HepG2 (cell line): Measurements from ENCODE around the gene CRIP1. TPM values are rescaled to one million over a fixed set of nuclear protein-coding genes. Genes with fewer than 3 reads are reported as not detected.

Experiments used
- AGO1 ChIP-seq: fragments of 200-400 bp; formaldehyde crosslinking; IDR thresholded peaks from 2 replicates; pipeline ENCODE4 v1.6.1; 2017; ENCODE audit warnings: mild to moderate bottlenecking, low read depth, low read length, moderate library complexity; ENCODE audit not compliant: poor library complexity, severe bottlenecking
- EHMT2 ChIP-seq: fragments of 200-600 bp; sonication (generic); IDR thresholded peaks from 2 replicates; pipeline ENCODE4 v1.7.0; 2017; ENCODE audit warnings: antibody characterized with exemption, low read depth, low read length, borderline replicate concordance
- ETV6 ChIP-seq: sonication (generic); formaldehyde crosslinking; conservative IDR thresholded peaks from 2 replicates; pipeline ENCODE4 v1.4.0; 2020; ENCODE audit warnings: missing genetic modification reagents
- FOSL1 ChIP-seq: sonication (generic); formaldehyde crosslinking; IDR thresholded peaks from 2 replicates; pipeline ENCODE4 v1.9.0; 2021; ENCODE audit warnings: missing genetic modification reagents, borderline replicate concordance
- FOXJ3 ChIP-seq: sonication (generic); formaldehyde crosslinking; IDR thresholded peaks from 2 replicates; pipeline ENCODE4 v1.4.0; 2020; ENCODE audit warnings: missing genetic modification reagents, mild to moderate bottlenecking, borderline replicate concordance
- GABPB1 ChIP-seq: IDR thresholded peaks from 2 replicates; pipeline ENCODE4 v1.6.1; 2016; ENCODE audit warnings: mild to moderate bottlenecking, missing genetic modification reagents, moderate library complexity, missing compliant biosample characterization
- HMG20A ChIP-seq: IDR thresholded peaks from 2 replicates; pipeline ENCODE4 v1.6.1; 2016; ENCODE audit warnings: borderline replicate concordance
- MEIS2 ChIP-seq: sonication (generic); formaldehyde crosslinking; IDR thresholded peaks from 2 replicates; pipeline ENCODE4 v1.9.0; 2021; ENCODE audit warnings: mild to moderate bottlenecking, missing genetic modification reagents
- POLR2G ChIP-seq: fragments of 200-400 bp; formaldehyde crosslinking; IDR thresholded peaks from 2 replicates; pipeline ENCODE4 v1.6.1; 2018; ENCODE audit warnings: mild to moderate bottlenecking, low read depth, low read length, moderate library complexity
- SMC3 ChIP-seq: IDR thresholded peaks from 2 replicates; pipeline ENCODE4 v1.6.1; 2011; ENCODE audit warnings: low read length, improper control_type of control experiment
- SOX6 ChIP-seq, 2 experiments: fragments of 450-650 bp in 1 of 2; sonication (generic) in 1 of 2; formaldehyde crosslinking in 1 of 2; IDR thresholded peaks; 2 replicates each; pipeline versions ENCODE4 v1.4.0 to v1.6.1; 2017 to 2020; ENCODE audit warnings: antibody characterized with exemption in 1 of 2, mild to moderate bottlenecking in 1 of 2, missing genetic modification reagents in 1 of 2
- ZNF160 ChIP-seq: sonication (generic); formaldehyde crosslinking; IDR thresholded peaks from 2 replicates; pipeline ENCODE4 v1.8.0; 2022; ENCODE audit warnings: mild to moderate bottlenecking, inconsistent platforms, missing genetic modification reagents
- ZNF207 ChIP-seq: fragments of 450-650 bp; IDR thresholded peaks from 2 replicates; pipeline ENCODE4 v1.6.1; 2016; ENCODE audit warnings: antibody characterized with exemption, borderline replicate concordance
- ZNF331 ChIP-seq: sonication (generic); formaldehyde crosslinking; IDR thresholded peaks from 2 replicates; pipeline ENCODE4 v1.4.0; 2020; ENCODE audit warnings: missing genetic modification reagents
- ZNF572 ChIP-seq: sonication (generic); formaldehyde crosslinking; IDR thresholded peaks from 2 replicates; pipeline ENCODE4 v1.5.1; 2020; ENCODE audit warnings: mild to moderate bottlenecking, missing genetic modification reagents
- ZNF781 ChIP-seq: sonication (generic); formaldehyde crosslinking; IDR thresholded peaks from 2 replicates; pipeline ENCODE4 v1.5.1; 2020; ENCODE audit warnings: borderline replicate concordance, mild to moderate bottlenecking, missing genetic modification reagents; ENCODE audit errors: not compliant biosample characterization
- ZNF841 ChIP-seq: sonication (generic); formaldehyde crosslinking; IDR thresholded peaks from 2 replicates; pipeline ENCODE4 v1.8.1; 2023; ENCODE audit warnings: missing genetic modification reagents, borderline replicate concordance
- ZSCAN21 ChIP-seq: sonication (generic); formaldehyde crosslinking; IDR thresholded peaks from 2 replicates; pipeline ENCODE4 v1.8.0; 2022; ENCODE audit warnings: mild to moderate bottlenecking, missing genetic modification reagents, moderate library complexity, borderline replicate concordance
- ZSCAN29 ChIP-seq: sonication (generic); formaldehyde crosslinking; conservative IDR thresholded peaks from 2 replicates; pipeline ENCODE4 v1.4.0; 2020; ENCODE audit warnings: mild to moderate bottlenecking, missing genetic modification reagents
- polyA plus RNA-seq, 8 experiments: library from polyadenylated mRNA; depleted of rRNA in 3 of 8; stranded (reverse) in 7 of 8; unstranded in 1 of 8; fragments of >200 nt; fragmentation: Illumina TruSeq in 4 of 8; extraction: Trizol in 4 of 8; gene quantifications; 2 replicates each; pipeline versions ENCODE4 v1.2.1 to v1.2.3, GENCODE V29; 2011 to 2016; ENCODE audit warnings: low read depth in 4 of 8, missing spikeins in 1 of 8, mixed read lengths in 1 of 8; ENCODE audit not compliant: insufficient read depth in 1 of 8
- total RNA-seq, 5 experiments: library from RNA; depleted of rRNA; stranded (reverse); fragments of >200 nt; fragmentation: Illumina TruSeq; extraction: Trizol; gene quantifications; 2 replicates each; pipeline ENCODE4 v1.2.3, GENCODE V29; 2016; ENCODE audit warnings: low read depth in 1 of 5
- TF ChIP-seq, protein P1 (sequence below): sonication (generic); formaldehyde crosslinking; IDR thresholded peaks from 2 replicates; pipeline ENCODE4 v1.8.0; 2022; ENCODE audit warnings: missing genetic modification reagents, low read depth, mild to moderate bottlenecking, borderline replicate concordance
- TF ChIP-seq, protein P2 (sequence below): sonication (generic); formaldehyde crosslinking; IDR thresholded peaks from 2 replicates; pipeline ENCODE4 v1.4.0; 2020; ENCODE audit warnings: mild to moderate bottlenecking, missing genetic modification reagents, borderline replicate concordance
- TF ChIP-seq, protein P3 (sequence below): sonication (generic); formaldehyde crosslinking; IDR thresholded peaks from 2 replicates; pipeline ENCODE4 v1.5.0; 2020; ENCODE audit warnings: missing genetic modification reagents

CRIP1 gene
- total and polyA plus RNA-seq, 2 of the 13 experiments (the other 11 are each of a cell fraction or from before 2014, with no cell fraction given) = 53.9 to 59.5 TPM

DNA sequence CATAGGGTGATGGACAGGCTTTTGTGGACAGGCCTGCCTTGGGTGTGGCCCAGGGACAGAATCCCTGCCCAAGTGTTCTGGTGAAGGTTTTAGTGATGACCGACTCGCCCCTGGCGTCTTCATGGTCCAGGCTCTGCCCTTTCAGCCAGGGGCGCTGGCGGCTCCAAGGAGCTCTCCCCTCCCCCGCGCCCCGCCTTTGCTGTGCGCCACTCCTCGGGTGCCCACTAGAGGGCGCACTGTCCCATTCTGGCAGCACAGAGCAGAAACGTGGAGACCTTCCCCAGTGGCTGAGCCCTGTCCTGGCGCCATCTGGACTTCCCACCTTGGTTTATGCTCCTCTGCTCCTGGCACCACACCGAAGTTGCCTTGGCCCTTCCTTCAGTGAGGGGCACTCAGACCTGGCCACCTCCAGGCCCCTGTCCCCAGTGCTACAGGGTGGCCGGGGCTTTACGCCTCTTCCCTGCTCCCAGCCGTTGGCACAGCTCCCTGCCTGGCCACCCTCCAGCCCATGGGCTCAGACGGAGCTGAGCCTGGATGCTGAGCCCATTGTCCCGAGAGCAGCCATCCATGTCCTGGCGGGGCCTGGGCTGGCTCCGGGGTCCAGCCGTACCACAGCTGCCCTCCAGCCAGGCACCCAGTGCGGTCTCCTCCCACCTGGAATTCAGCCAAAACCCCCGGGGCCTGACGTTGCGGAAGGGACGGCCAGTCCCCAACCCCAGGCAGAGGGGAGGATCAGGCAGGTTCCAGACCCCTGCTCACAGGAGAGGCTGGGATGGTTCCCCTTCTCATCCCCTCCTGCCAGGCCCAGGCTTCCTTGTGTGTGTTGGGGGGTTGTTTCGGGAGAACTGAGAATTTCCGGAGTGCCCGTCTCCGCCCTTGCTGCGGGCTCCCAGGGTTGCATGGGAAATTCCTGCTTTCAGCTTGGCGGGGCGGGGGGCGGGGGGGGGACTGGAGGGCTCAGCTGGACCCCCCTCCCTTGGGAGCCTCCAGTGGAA is 5.6 kb upstream of the CRIP1 start (continued):
- TF ChIP-seq, protein P1, sequence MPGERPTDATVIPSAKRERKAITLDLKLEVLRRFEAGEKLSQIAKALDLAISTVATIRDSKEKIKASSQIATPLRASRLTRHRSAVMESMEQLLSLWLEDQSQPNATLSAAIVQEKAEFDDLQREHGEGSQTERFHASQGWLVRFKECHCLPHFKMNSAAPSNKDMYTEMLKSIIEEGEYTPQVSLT (CRISPR knock-in tag) = no peak; the same call in 1 of the 2 replicates
- TF ChIP-seq ZNF207 (no peak), ZNF841 (CRISPR knock-in tag) (no peak), ZSCAN21 (CRISPR knock-in tag) (peak; percentile 9; the same call in 1 of the 2 replicates), ZSCAN29 (CRISPR knock-in tag) (no peak), SOX6 (IDR thresholded peaks at IDR 0.05) (no peak), SOX6 (CRISPR knock-in tag; IDR thresholded peaks at IDR 0.05) (no peak), ZNF781 (CRISPR knock-in tag) (no peak), ZNF331 (CRISPR knock-in tag) (peak; percentile 87), HMG20A (CRISPR knock-in tag) (no peak), ZNF572 (no peak), FOSL1 (CRISPR knock-in tag) (no peak), POLR2G (peak; percentile 25; the same call in 1 of the 2 replicates), MEIS2 (CRISPR knock-in tag) (no peak), AGO1 (no peak), EHMT2 (no peak), FOXJ3 (no peak), SMC3 (peak; percentile 55; the same call in 1 of the 2 replicates), GABPB1 (CRISPR knock-in tag) (peak; percentile 61; the same call in 1 of the 2 replicates), ZNF160 (CRISPR knock-in tag) (no peak), ETV6 (CRISPR knock-in tag) (no peak)
- TF ChIP-seq, protein P2, sequence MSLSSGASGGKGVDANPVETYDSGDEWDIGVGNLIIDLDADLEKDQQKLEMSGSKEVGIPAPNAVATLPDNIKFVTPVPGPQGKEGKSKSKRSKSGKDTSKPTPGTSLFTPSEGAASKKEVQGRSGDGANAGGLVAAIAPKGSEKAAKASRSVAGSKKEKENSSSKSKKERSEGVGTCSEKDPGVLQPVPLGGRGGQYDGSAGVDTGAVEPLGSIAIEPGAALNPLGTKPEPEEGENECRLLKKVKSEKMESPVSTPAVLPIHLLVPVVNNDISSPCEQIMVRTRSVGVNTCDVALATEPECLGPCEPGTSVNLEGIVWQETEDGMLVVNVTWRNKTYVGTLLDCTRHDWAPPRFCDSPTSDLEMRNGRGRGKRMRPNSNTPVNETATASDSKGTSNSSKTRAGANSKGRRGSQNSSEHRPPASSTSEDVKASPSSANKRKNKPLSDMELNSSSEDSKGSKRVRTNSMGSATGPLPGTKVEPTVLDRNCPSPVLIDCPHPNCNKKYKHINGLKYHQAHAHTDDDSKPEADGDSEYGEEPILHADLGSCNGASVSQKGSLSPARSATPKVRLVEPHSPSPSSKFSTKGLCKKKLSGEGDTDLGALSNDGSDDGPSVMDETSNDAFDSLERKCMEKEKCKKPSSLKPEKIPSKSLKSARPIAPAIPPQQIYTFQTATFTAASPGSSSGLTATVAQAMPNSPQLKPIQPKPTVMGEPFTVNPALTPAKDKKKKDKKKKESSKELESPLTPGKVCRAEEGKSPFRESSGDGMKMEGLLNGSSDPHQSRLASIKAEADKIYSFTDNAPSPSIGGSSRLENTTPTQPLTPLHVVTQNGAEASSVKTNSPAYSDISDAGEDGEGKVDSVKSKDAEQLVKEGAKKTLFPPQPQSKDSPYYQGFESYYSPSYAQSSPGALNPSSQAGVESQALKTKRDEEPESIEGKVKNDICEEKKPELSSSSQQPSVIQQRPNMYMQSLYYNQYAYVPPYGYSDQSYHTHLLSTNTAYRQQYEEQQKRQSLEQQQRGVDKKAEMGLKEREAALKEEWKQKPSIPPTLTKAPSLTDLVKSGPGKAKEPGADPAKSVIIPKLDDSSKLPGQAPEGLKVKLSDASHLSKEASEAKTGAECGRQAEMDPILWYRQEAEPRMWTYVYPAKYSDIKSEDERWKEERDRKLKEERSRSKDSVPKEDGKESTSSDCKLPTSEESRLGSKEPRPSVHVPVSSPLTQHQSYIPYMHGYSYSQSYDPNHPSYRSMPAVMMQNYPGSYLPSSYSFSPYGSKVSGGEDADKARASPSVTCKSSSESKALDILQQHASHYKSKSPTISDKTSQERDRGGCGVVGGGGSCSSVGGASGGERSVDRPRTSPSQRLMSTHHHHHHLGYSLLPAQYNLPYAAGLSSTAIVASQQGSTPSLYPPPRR (CRISPR knock-in tag) = no peak
- TF ChIP-seq, protein P3, sequence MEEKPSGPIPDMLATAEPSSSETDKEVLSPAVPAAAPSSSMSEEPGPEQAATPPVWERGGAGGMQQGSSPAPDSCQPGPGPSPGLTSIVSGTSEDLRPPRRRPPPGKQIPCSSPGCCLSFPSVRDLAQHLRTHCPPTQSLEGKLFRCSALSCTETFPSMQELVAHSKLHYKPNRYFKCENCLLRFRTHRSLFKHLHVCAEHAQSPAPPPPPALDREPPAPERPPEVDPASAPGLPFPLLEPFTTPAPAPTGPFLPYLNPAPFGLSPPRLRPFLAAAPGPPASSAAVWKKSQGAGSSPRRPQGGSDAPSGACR (CRISPR knock-in tag) = no peak
